Measurements from ENCODE around the gene TCF7L2.

TCF7L2 gene

GRCh38 chr10:113111260-113111659 is 161.2 kb downstream of the TCF7L2 start:
- 95 to 100% methylated on average over 2 to 3 of the region's 3 CpGs for WGBS, 2 experiments (ENCODE audit: insufficient coverage in 2 of 2)
- Histone ChIP-seq H3K4me3 (ENCODE audit: extremely low read depth, insufficient read depth, low read length, poor library complexity, severe bottlenecking) (no peak overlapping the region), H3K36me3 (ENCODE audit: control insufficient read depth, insufficient read depth, low read length) (peaks cover 11% of the 10 kb centered on the region), H3K4me1 (ENCODE audit: control insufficient read depth, insufficient read depth, low read length, poor library complexity, severe bottlenecking) (no peaks in the 10 kb centered on the region), H3K27ac (ENCODE audit: low read depth, low read length, severe bottlenecking) (no peak overlapping the region), H3K9me3 (ENCODE audit: control insufficient read depth, low read length) (no peaks in the 10 kb centered on the region)

DNA sequence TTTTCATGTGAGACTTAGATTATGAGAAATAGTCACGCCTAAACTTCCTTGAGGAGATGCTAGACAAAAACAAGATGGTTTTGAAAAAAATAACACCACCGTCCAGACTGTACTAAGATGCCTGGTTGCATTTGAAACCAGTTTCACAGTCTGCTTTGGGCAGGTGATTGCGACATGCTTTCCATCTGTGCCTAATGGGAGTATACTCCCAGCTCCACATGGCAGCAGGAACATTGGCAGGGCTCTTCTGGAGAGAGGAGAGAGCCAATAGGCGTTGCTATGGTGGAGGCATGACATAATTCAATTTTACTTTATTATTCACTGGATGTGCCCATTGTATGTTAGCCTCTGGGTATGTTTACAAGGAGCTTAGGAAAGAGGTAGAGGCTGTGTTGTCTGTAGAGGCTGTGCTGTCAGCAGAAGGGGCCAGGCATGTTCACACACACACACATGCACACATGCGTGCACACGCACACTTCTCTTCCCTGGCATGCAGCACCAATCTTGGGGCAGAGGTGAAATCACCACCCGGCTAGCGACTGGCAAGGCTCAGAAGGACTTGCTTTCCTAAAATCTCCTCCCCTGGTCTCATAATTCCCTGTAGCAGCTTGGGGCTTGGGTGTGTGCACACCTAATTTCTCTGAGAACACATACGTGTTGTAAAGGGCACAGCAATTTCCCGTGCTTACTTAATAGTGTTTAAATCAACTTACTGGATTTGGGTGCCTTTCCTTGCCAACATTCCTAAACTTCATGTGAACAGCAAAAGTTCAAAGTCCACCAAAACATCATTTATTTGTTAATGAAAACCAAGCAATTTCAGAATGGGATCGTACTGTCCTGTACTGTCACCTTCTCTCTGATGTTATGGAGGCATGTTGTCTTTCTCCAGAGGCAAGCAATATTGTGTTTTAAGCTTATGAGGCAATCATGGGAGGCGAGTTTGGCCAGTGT is 162.1 kb downstream of the TCF7L2 start:
- H3K27ac ChIP-seq (ENCODE audit: low read depth, low read length, severe bottlenecking) = no peak overlapping the region
- H3K4me1 ChIP-seq (ENCODE audit: control insufficient read depth, insufficient read depth, low read length, poor library complexity, severe bottlenecking) = no peaks in the 10 kb centered on the region
- no peaks in the 10 kb centered on the region for H3K9me3 ChIP-seq (ENCODE audit: control insufficient read depth, low read length)
- peaks cover 9% of the 10 kb centered on the region for H3K36me3 ChIP-seq (ENCODE audit: control insufficient read depth, insufficient read depth, low read length)
- no peak overlapping the region for H3K4me3 ChIP-seq (ENCODE audit: extremely low read depth, insufficient read depth, low read length, poor library complexity, severe bottlenecking)
- 98% methylated on average over 8 to 10 of the region's 12 CpGs for WGBS, 2 experiments (ENCODE audit: insufficient coverage in 2 of 2)

DNA sequence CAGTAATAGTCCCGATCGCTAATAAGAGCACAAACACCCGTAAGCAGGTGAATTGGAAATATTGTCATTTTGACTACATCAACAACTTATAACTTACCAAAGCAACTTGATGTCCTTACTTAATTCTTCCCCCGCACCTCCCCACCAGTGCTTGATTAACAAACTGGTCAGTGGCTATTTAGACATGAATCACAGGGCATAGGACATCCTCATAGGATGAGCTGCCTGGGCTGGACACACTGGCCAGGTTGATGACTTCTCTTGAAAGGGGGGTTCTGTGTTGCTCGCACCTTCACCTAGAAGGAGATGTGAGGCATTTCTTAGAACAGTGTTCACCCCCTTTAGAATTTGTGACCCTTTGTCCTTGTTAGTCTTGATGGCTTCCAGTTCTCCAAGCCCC is 163.2 kb downstream of the TCF7L2 start:
- peaks cover 4% of the 10 kb centered on the region for H3K36me3 ChIP-seq (ENCODE audit: control insufficient read depth, insufficient read depth, low read length)
- 77 to 100% methylated on average over 2 to 3 of the region's 5 CpGs for WGBS, 2 experiments (ENCODE audit: insufficient coverage in 2 of 2)
- H3K4me3 ChIP-seq (ENCODE audit: extremely low read depth, insufficient read depth, low read length, poor library complexity, severe bottlenecking) = no peak overlapping the region
- H3K27ac ChIP-seq (ENCODE audit: low read depth, low read length, severe bottlenecking) = no peak overlapping the region
- no peaks in the 10 kb centered on the region for H3K9me3 ChIP-seq (ENCODE audit: control insufficient read depth, low read length)
- H3K4me1 ChIP-seq (ENCODE audit: control insufficient read depth, insufficient read depth, low read length, poor library complexity, severe bottlenecking) = no peaks in the 10 kb centered on the region

DNA sequence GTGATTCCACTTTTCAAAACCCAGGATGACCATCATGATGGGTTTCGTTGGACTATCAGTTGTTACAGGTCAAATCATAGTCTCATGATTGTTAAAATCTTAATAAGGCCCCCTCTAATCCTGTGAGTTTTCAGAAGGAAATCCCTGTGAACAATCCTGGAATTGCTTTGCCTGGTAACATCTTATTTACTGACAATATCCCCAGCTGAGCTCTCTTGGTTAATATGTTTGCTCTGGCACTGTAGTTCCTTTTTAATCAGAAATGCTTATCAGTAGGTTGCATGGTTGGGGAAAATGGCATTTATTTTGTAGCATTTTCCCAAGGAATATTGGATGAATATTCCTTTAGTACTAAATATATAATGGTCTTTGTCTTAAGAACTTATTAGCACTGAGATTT is 163.9 kb downstream of the TCF7L2 start:
- H3K4me1 ChIP-seq (ENCODE audit: control insufficient read depth, insufficient read depth, low read length, poor library complexity, severe bottlenecking) = no peaks in the 10 kb centered on the region
- no peaks in the 10 kb centered on the region for H3K9me3 ChIP-seq (ENCODE audit: control insufficient read depth, low read length)
- H3K36me3 ChIP-seq (ENCODE audit: control insufficient read depth, insufficient read depth, low read length) = peaks cover 4% of the 10 kb centered on the region
- no peak overlapping the region for H3K27ac ChIP-seq (ENCODE audit: low read depth, low read length, severe bottlenecking)
- 67% methylated on average over 1 of the region's 1 CpG; no CpG with 5 or more reads in 1 of the 2 experiments for WGBS, 2 experiments (ENCODE audit: insufficient coverage in 2 of 2)
- H3K4me3 ChIP-seq (ENCODE audit: extremely low read depth, insufficient read depth, low read length, poor library complexity, severe bottlenecking) = no peak overlapping the region

- no peak overlapping the region for H3K4me3 ChIP-seq (ENCODE audit: extremely low read depth, insufficient read depth, low read length, poor library complexity, severe bottlenecking)
- H3K36me3 ChIP-seq (ENCODE audit: control insufficient read depth, insufficient read depth, low read length) = peaks cover 9% of the 10 kb centered on the region
- peaks cover under 1% of the 10 kb centered on the region for H3K4me1 ChIP-seq (ENCODE audit: control insufficient read depth, insufficient read depth, low read length, poor library complexity, severe bottlenecking)
- 90 to 100% methylated on average over 2 to 3 of the region's 10 CpGs for WGBS, 2 experiments (ENCODE audit: insufficient coverage in 2 of 2)
- H3K9me3 ChIP-seq (ENCODE audit: control insufficient read depth, low read length) = no peaks in the 10 kb centered on the region
- H3K27ac ChIP-seq (ENCODE audit: low read depth, low read length, severe bottlenecking) = no peak overlapping the region
Measured at GRCh38 chr10:113115556-113115955, 165.5 kb downstream of the TCF7L2 start.

DNA sequence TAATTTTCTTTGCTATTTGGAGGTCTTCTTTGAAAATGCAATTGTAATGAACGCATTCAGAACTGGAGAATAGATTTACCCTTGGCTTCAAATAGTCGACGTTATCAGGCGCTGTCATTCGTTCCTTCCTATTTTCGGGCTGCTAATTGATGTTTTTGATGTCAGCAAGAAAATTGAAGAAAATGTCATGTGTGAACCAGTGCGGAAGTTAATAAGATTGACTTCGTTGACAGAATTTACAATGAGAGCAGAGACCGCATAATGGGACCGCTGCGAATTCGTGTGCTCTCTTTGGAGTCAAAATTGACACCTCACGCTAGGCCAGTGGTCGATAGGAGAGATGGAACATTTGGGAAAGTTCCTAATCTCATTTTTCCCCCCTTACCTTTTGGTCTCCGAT is 168.8 kb downstream of the TCF7L2 start:
- Histone ChIP-seq H3K9me3 (ENCODE audit: control insufficient read depth, low read length) (no peaks in the 10 kb centered on the region), H3K36me3 (ENCODE audit: control insufficient read depth, insufficient read depth, low read length) (peaks cover 5% of the 10 kb centered on the region), H3K27ac (ENCODE audit: low read depth, low read length, severe bottlenecking) (no peak overlapping the region), H3K4me3 (ENCODE audit: extremely low read depth, insufficient read depth, low read length, poor library complexity, severe bottlenecking) (no peak overlapping the region), H3K4me1 (ENCODE audit: control insufficient read depth, insufficient read depth, low read length, poor library complexity, severe bottlenecking) (peaks cover 10% of the 10 kb centered on the region)
- WGBS, 2 experiments (ENCODE audit: insufficient coverage in 2 of 2) = 89% methylated on average over 14 of the region's 15 CpGs

DNA sequence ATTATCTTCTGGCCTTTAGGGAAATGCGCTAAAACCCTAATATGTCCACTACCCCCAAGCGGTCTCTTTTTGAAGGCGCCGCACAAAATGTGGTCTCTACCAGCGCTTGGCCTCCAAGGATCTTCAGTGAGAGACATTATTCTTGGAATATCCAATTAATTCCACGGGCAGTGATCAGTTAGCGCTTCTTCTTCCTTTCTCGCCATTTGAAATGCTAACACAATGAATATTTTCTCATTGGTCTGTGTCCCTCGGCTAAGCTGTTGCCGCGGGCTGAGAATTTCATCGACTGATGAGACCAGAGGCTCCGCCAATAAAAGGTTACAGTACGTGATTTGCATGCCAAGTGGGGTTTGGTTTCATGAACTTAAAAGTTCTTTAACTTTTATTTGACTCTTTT is 169.8 kb downstream of the TCF7L2 start:
- Histone ChIP-seq H3K27ac (ENCODE audit: low read depth, low read length, severe bottlenecking) (no peak overlapping the region), H3K36me3 (ENCODE audit: control insufficient read depth, insufficient read depth, low read length) (peaks cover 5% of the 10 kb centered on the region), H3K4me1 (ENCODE audit: control insufficient read depth, insufficient read depth, low read length, poor library complexity, severe bottlenecking) (peaks cover 10% of the 10 kb centered on the region), H3K9me3 (ENCODE audit: control insufficient read depth, low read length) (no peaks in the 10 kb centered on the region), H3K4me3 (ENCODE audit: extremely low read depth, insufficient read depth, low read length, poor library complexity, severe bottlenecking) (no peak overlapping the region)
- WGBS, 2 experiments (ENCODE audit: insufficient coverage in 2 of 2) = 86 to 96% methylated on average over 9 to 12 of the region's 14 CpGs

GRCh38 chr10:113121153-113121552 is 171.1 kb downstream of the TCF7L2 start:
- peaks cover 5% of the 10 kb centered on the region for H3K36me3 ChIP-seq (ENCODE audit: control insufficient read depth, insufficient read depth, low read length)
- 65 to 73% methylated on average over 4 to 5 of the region's 7 CpGs for WGBS, 2 experiments (ENCODE audit: insufficient coverage in 2 of 2)
- no peaks in the 10 kb centered on the region for H3K9me3 ChIP-seq (ENCODE audit: control insufficient read depth, low read length)
- H3K27ac ChIP-seq (ENCODE audit: low read depth, low read length, severe bottlenecking) = no peak overlapping the region
- H3K4me3 ChIP-seq (ENCODE audit: extremely low read depth, insufficient read depth, low read length, poor library complexity, severe bottlenecking) = no peak overlapping the region
- peaks cover 15% of the 10 kb centered on the region for H3K4me1 ChIP-seq (ENCODE audit: control insufficient read depth, insufficient read depth, low read length, poor library complexity, severe bottlenecking)

DNA sequence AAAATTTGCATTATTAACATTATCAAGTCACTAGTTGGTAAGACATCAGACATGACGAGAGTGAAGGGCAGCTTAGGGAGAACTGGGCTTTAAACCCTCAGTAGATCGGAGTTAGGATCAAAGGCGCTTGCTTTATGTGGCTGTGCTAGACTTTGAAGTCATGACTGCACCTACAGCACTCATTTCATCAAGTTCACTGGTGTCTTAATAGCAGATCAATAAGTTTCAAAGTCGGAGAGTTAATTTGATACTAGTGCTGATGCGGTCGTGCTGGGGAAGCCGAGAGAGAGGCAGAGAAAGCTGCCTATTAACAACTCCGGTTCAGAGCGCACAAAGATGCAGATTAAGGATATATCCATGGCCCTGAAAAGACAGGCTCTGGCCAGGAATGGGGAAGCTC is 172.9 kb downstream of the TCF7L2 start:
- H3K36me3 ChIP-seq (ENCODE audit: control insufficient read depth, insufficient read depth, low read length) = peaks cover 5% of the 10 kb centered on the region
- no peak overlapping the region for H3K27ac ChIP-seq (ENCODE audit: low read depth, low read length, severe bottlenecking)
- H3K9me3 ChIP-seq (ENCODE audit: control insufficient read depth, low read length) = no peaks in the 10 kb centered on the region
- peaks cover 26% of the 10 kb centered on the region for H3K4me1 ChIP-seq (ENCODE audit: control insufficient read depth, insufficient read depth, low read length, poor library complexity, severe bottlenecking)
- WGBS, 2 experiments (ENCODE audit: insufficient coverage in 2 of 2) = 82 to 95% methylated on average over 6 to 8 of the region's 9 CpGs
- no peak overlapping the region for H3K4me3 ChIP-seq (ENCODE audit: extremely low read depth, insufficient read depth, low read length, poor library complexity, severe bottlenecking)

GRCh38 chr10:113124724-113125123 is 174.7 kb downstream of the TCF7L2 start:
- WGBS, 2 experiments (ENCODE audit: insufficient coverage in 2 of 2) = 92 to 93% methylated on average over 9 to 11 of the region's 11 CpGs
- H3K27ac ChIP-seq (ENCODE audit: low read depth, low read length, severe bottlenecking) = no peak overlapping the region
- H3K9me3 ChIP-seq (ENCODE audit: control insufficient read depth, low read length) = no peaks in the 10 kb centered on the region
- H3K4me1 ChIP-seq (ENCODE audit: control insufficient read depth, insufficient read depth, low read length, poor library complexity, severe bottlenecking) = peaks cover 44% of the 10 kb centered on the region
- peaks cover 3% of the 10 kb centered on the region for H3K36me3 ChIP-seq (ENCODE audit: control insufficient read depth, insufficient read depth, low read length)
- no peak overlapping the region for H3K4me3 ChIP-seq (ENCODE audit: extremely low read depth, insufficient read depth, low read length, poor library complexity, severe bottlenecking)

DNA sequence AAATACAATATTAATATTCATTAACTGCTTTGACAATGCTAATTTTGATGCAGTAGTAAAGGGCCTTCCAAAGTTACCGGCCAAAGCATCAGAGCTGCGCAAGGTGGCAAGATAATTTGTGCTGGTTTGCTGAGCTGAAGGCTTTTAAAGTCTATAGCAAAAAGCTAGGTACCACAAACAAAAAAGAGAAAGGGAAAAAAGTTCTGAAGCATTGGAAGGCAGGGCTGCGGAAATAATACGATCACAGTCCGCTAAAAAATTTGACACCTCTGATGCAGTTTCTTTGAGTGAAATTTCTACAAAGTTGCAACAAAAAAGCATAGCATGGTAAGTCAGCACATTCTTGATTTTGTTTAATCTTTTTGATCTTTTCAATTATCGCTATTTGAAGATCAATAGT is 175.6 kb downstream of the TCF7L2 start:
- H3K9me3 ChIP-seq (ENCODE audit: control insufficient read depth, low read length) = no peaks in the 10 kb centered on the region
- H3K4me1 ChIP-seq (ENCODE audit: control insufficient read depth, insufficient read depth, low read length, poor library complexity, severe bottlenecking) = peaks cover 51% of the 10 kb centered on the region

More for the DNA sequence above, 175.6 kb downstream of the TCF7L2 start:
- 69 to 76% methylated on average over 3 to 5 of the region's 6 CpGs for WGBS, 2 experiments (ENCODE audit: insufficient coverage in 2 of 2)
- Histone ChIP-seq H3K27ac (ENCODE audit: low read depth, low read length, severe bottlenecking) (no peak overlapping the region), H3K36me3 (ENCODE audit: control insufficient read depth, insufficient read depth, low read length) (no peaks in the 10 kb centered on the region), H3K4me3 (ENCODE audit: extremely low read depth, insufficient read depth, low read length, poor library complexity, severe bottlenecking) (no peak overlapping the region)

Measured in mesodermal cell (in vitro differentiated cells).